Tibial nerve (tissue), 4 donors: ENCODE measurements around the gene SLC25A33.

Experiments used
- EP300 ChIP-seq, 2 donors: sonication (generic); formaldehyde crosslinking; IDR thresholded peaks; one replicate each; pipeline ENCODE4 v1.6.1; 2017; ENCODE audit warnings: antibody characterized with exemption in 2 of 2, mild to moderate bottlenecking in 1 of 2
- TF ChIP-seq, protein P1 (sequence below), 5 experiments: fragments of 200-600 bp in 3 of 5; fragments of 450-650 bp in 2 of 5; sonication (generic) in 3 of 5; IDR thresholded peaks; one replicate each; pipeline ENCODE4 v1.5.1; 2016 to 2019; ENCODE audit warnings: antibody characterized with exemption in 5 of 5, mild to moderate bottlenecking in 3 of 5, moderate library complexity in 2 of 5

DNA sequence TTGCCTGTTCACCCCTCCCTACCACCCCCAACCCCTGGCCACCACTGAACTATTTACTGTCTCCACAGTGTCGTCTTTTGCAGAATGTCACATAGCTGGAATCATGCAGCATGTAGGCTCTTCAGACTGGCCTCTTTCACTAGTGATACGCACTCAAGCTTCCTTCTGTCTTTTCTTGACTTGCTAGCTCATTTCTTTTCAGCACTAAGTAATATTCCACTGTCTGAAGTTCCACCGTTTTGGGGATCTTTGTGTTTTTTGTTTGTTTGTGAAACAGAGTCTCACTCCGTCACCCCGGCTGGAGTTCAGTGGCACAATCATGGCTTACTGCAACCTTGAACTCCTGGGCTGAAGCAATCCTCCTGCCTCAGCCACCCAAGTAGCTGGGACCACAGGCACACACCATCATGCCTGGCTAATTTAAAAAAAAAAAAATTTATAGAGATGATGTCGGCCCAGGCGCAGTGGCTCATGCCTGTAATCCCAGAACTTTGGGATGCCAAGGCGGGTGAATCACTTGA lies 43.4 kb upstream of the SLC25A33 start:
- TF ChIP-seq, protein P1, sequence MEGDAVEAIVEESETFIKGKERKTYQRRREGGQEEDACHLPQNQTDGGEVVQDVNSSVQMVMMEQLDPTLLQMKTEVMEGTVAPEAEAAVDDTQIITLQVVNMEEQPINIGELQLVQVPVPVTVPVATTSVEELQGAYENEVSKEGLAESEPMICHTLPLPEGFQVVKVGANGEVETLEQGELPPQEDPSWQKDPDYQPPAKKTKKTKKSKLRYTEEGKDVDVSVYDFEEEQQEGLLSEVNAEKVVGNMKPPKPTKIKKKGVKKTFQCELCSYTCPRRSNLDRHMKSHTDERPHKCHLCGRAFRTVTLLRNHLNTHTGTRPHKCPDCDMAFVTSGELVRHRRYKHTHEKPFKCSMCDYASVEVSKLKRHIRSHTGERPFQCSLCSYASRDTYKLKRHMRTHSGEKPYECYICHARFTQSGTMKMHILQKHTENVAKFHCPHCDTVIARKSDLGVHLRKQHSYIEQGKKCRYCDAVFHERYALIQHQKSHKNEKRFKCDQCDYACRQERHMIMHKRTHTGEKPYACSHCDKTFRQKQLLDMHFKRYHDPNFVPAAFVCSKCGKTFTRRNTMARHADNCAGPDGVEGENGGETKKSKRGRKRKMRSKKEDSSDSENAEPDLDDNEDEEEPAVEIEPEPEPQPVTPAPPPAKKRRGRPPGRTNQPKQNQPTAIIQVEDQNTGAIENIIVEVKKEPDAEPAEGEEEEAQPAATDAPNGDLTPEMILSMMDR (IDR thresholded peaks at IDR 0.05), result no peak
- TF ChIP-seq EP300 (IDR thresholded peaks at IDR 0.05), result no peak
